HG02763 (cell line): ENCODE data around the gene SMURF2.
"Not testable (repeated sequence)": the region's sequence is repeated elsewhere in the genome, so short reads cannot be mapped to it uniquely, and the experiment has no call there.

Experiments used
- ATAC-seq: cut with Tn5 transposase; IDR thresholded peaks from one replicate; pipeline ENCODE4 v1.9.1; 2021; ENCODE audit warnings: mild to moderate bottlenecking, moderate library complexity; ENCODE audit not compliant: unreplicated experiment

SMURF2 gene

DNA sequence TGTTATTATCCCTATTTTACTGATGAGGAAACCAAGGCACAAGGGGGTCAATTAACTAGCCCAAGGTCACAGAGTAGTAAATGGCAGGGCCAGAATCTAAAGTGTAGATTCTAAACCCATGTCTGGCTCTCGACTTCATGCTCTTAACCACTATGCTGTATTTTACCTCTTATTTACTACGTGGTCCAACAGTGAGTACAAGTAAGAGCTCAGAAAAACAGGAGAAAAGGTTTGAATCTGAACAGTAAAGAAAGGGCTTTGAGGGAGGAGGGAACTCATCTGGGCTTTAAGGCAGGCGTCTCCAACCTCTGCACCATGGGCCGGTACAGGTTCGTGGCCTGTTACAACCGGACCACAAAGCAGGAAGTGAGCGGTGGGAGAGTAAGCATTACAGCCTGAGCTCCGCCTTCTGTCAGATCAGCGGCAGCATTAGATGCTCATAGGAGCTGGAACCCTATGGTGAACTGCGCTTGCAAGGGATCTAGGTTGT is 62.9 kb downstream of the SMURF2 start:
- ATAC-seq: no peak

- ATAC-seq: no peak
These were observed 63.4 kb downstream of the SMURF2 start for GRCh38 chr17:64598672-64599071.

DNA sequence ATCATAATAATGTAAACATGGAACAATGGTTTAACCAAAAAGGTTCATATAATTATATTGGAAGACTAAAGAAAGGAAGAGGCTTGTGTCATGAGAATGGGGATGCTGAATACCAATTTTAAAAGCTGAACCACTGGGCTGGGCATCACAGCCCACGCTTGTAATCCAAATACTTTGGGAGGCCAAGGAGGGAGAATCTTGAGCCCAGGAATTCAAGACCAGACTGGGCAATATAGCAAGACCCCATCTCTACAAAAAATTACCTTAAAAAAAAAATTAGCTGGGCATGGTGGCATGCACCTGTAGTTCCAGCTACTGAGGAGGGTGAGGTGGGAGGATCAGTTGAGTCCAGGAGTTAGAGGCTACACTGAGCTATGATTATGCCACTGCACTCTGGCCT is 65.1 kb downstream of the SMURF2 start:
- no peak for ATAC-seq

- no peak for ATAC-seq
These were observed 65.7 kb downstream of the SMURF2 start for GRCh38 chr17:64596439-64596838.

- ATAC-seq: no peak
These were observed 70.2 kb downstream of the SMURF2 start for GRCh38 chr17:64591944-64592343.

DNA sequence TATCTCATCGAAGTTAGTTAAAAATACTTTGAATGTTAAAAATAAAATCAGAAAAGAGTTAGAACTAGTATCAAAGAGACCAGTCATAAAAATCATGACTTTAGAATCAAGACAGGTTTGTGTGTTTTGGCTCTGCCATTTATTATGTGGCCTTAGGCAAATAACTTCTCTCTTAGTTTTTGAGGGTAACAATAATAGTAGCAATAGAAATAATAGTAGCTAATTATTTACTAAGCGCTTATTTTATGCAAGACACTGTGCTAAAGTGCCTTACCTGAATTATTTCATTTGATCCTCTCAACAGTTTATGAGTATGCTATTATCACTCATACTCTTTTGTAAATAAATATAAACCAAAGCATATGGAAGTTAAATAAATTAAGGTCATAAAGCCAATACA is 77.0 kb downstream of the SMURF2 start:
- no peak for ATAC-seq

GRCh38 chr17:64583038-64583437 is 79.1 kb downstream of the SMURF2 start:
- no peak for ATAC-seq

GRCh38 chr17:64580384-64581315 is 81.5 kb downstream of the SMURF2 start:
- no peak for ATAC-seq

DNA sequence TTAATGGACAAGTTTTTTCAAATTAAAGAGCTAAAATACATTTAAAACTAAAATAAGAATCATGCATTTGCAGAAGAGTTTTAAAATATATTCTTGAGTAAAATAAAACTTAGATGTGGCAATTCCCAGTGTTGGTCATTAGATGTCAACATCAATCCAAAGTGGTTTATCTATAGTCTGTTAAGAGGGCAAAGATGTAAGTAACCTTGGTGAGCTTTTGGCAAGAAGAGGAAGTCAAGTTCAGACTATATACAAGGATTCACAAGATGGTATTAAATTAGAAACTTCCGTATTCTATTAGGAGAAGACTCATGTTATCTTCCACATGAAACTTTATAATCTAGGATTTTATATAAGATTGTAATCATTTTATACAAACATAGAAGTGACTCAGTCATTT is 82.2 kb downstream of the SMURF2 start:
- ATAC-seq: no peak

DNA sequence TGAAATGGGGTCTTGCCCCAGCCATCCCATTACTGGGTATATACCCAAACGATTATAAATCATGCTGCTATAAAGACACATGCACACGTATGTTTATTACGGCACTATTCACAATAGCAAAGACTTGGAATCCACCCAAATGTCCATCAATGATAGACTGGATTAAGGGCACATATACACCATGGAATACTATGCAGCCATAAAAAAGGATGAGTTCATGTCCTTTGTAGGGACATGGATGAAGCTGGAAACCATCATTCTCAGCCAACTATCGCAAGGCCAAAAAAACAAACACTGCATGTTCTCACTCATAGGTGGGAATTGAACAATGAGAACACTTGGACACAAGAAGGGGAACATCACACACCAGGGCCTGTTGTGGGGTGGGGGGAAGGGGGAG is 85.1 kb downstream of the SMURF2 start:
- ATAC-seq: not testable (repeated sequence)

- ATAC-seq: no peak
These were observed 86.7 kb downstream of the SMURF2 start for GRCh38 chr17:64575431-64575830.

GRCh38 chr17:64574646-64575045 is 87.5 kb downstream of the SMURF2 start:
- no peak for ATAC-seq

DNA sequence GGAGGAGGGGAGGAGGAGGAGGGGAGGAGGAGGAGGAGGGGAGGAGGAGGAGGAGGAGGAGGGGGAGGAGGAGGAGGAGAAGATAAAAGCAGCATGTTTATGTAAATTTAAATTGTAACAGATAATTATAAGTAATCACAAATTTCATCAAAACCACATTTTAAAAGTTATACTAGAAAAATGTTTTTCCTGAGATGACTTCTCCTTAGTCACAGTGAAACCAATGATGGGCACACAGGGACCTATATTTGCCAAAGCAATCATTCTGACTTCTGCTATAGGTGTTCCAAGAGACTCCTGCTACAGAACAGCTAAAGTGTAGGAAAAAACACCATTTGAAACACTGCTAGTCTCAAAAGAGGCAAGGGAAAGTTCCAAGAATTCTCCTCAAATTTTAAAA is 88.9 kb downstream of the SMURF2 start:
- no peak for ATAC-seq

GRCh38 chr17:64572682-64573154 is 89.4 kb downstream of the SMURF2 start:
- ATAC-seq: no peak

DNA sequence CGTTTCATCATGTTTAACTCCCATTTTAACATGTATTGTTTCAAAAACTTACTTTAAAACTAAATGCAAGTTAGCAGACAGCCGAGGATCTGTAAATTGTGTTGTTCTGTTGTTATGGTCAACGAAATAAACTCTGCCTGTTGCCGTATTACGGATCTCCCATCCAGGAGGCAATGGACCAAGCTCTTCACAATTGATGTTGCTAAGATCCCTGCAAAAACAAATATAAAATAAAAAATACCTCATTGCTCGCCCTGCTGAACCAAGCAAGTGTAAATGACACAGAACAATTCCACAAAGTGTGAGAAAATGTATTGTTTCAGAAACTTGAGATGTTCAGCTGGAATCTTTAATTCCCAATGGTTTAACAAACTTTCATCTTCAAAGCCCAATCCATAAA is 90.4 kb downstream of the SMURF2 start:
- ATAC-seq: no peak

GRCh38 chr17:64565563-64565962 is 96.5 kb downstream of the SMURF2 start:
- ATAC-seq: no peak

DNA sequence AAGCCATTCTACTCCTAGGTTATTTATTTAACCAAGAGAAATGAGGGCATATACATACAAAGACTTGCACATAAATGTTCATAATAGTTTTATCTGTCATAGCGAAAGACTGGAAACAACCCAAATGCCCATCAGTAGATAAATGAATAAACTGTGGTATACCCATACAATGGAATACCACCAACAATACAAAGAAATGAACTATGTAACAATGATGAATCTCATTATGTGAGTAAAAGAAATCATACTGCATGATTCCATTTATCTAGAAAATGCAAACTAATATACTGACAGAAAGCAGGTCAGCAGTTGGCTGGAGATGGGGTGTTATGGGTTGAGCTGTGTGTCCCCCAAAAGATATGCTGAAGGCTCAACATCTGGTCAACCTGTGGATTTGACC is 98.0 kb downstream of the SMURF2 start:
- ATAC-seq: no peak

- no peak for ATAC-seq
These were observed 106.8 kb downstream of the SMURF2 start for GRCh38 chr17:64555281-64555680.

- no peak for ATAC-seq
These were observed 108.0 kb downstream of the SMURF2 start for GRCh38 chr17:64554028-64554637.

GRCh38 chr17:64551461-64551860 is 110.6 kb downstream of the SMURF2 start:
- ATAC-seq: no peak

GRCh38 chr17:64547319-64547718 is 114.8 kb downstream of the SMURF2 start:
- no peak for ATAC-seq

DNA sequence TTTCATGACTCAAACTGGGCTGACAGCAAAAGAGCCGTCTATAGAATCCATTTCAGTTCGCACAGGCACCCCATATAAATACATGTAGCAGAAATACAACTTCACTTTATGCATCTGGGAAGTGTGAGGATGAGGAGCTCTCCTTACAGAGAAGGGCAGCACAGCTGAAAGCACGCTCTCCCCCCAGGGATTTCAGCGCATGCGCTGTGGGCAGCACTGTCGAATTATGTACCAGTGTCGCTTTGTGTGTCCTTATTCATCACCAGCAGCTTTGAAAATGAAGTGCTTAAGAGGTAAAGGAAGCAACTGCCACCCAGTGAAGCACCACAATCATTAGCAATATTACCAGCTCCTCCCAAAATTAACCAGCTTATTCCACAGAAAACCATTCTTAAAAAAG is 115.4 kb downstream of the SMURF2 start:
- no peak for ATAC-seq
